ENCODE measurements around the gene S100A10. TPM values are rescaled to one million over a fixed set of nuclear protein-coding genes. Genes with fewer than 3 reads are reported as not detected.

Gene S100A10
- total RNA-seq, 2 experiments from 2014 or later = 540 to 571 TPM

DNA sequence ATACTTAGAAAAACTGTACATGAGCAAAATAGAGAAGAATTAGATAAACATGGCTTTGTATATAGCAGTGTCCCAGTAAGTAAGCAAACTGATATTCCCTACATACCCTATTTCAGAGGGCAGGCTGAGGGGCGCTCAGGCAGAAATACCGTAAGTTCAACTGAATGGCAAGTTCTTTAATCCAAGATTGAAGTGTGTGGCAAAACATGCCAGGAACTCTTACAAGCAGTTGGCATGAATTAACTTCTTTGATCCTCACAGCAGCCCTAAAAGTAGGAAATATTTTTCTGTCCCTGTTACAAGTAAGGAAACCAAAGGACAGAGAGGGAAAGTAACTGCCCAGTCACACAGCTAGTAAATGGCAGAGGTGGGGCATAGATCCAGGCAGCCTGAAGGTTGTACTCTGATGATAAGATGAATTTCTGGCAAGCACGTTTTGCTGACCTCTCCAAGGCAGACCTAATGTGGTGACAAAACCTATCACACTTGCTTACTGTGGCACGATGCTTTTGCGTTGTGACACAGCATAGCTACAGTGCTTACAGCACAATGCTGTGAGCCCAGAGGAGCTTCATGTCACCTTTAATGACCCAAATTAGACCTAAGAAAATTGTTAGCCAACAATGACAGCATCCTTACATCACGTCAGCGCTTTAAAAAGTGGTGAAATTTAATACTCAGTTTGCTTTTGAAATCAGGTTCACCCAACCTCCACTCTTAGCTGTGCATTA, 49.4 kb downstream of the S100A10 start:
- ChIA-PET CTCF (interaction anchor here (1.0 to 3.9 kb wide), 6 partner anchors 9 to 57 kb away, joined by 3 to 27 read pairs (median 4); no protein-coding TSS in a partner anchor), POLR2A (interaction anchor here (1.4 kb wide), 1 partner anchor 91 kb away, joined by 3 read pairs; no protein-coding TSS in a partner anchor)
- DNase-seq (no peak), ATAC-seq (no peak)
- Mint-ChIP-seq H3K27me3 (ENCODE audit: low read depth) (peaks cover 6% of the 10 kb centered on the region), H3K27ac (no peak overlapping the region), H3K4me3 (no peak overlapping the region), H3K9me3 (ENCODE audit: insufficient read depth) (no peaks in the 10 kb centered on the region), H3K4me1 (ENCODE audit: low read depth) (peaks cover 29% of the 10 kb centered on the region), H3K36me3 (ENCODE audit: low read depth) (no peaks in the 10 kb centered on the region)

DNA sequence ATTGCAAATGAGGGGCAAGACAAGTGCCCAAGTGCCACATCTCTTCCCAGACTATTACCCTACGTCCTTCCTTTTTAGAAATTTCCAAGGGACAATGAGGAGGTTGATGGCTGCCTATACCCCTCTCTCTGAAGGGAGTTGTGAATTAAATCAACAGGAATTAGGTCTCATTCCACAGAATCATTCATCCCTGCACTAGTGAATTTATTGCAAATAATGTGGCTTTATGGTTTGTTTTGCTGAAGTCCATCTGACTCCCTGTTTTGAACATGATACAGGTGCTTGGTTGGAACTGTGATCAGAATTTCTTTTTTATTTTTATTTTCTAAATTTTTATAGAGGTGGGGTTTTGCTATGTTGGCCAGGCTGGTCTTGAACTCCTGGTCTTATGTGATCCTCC, 50.1 kb downstream of the S100A10 start:
- POLR2A ChIA-PET = interaction anchor here (0.6 kb wide), 1 partner anchor 72 kb away, joined by 3 read pairs; no protein-coding TSS in a partner anchor
- Mint-ChIP-seq H3K27me3 (ENCODE audit: low read depth) (peaks cover 6% of the 10 kb centered on the region), H3K4me1 (ENCODE audit: low read depth) (peaks cover 29% of the 10 kb centered on the region), H3K27ac (no peak overlapping the region), H3K4me3 (no peak overlapping the region), H3K36me3 (ENCODE audit: low read depth) (no peaks in the 10 kb centered on the region), H3K9me3 (ENCODE audit: insufficient read depth) (no peaks in the 10 kb centered on the region)
- CTCF ChIA-PET = interaction anchor here (1.0 to 3.9 kb wide), 5 partner anchors 9 to 58 kb away, joined by 3 to 27 read pairs (median 6); no protein-coding TSS in a partner anchor
- ATAC-seq = no peak
- DNase-seq = no peak

DNA sequence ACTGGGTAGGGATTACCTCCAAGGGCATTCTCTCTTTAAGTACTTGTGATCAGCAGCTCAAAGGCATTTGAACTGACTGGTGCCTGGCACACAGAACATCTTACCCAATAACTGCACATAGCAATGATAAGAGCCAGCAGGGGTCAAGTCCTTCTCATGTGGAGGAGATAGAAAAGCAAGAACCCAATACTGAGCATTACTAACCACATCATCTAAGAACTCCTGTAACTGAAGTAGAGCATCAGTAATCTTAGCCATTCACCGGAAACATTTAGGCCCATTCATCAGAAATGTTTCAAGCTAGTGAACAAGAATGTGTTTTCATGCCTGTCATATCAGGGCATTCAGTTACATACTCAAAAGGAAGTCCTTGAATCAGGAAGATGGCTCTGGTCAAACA, 50.8 kb downstream of the S100A10 start:
- Mint-ChIP-seq H3K9me3 (ENCODE audit: insufficient read depth) (no peaks in the 10 kb centered on the region), H3K36me3 (ENCODE audit: low read depth) (no peaks in the 10 kb centered on the region), H3K27me3 (ENCODE audit: low read depth) (peaks cover 6% of the 10 kb centered on the region), H3K27ac (no peak overlapping the region), H3K4me3 (no peak overlapping the region), H3K4me1 (ENCODE audit: low read depth) (peaks cover 29% of the 10 kb centered on the region)
- POLR2A ChIA-PET = interaction anchor here (0.6 kb wide), 1 partner anchor 72 kb away, joined by 3 read pairs; no protein-coding TSS in a partner anchor
- DNase-seq = no peak
- ATAC-seq = no peak
- CTCF ChIA-PET = interaction anchor here (1.2 to 2.1 kb wide), 2 partner anchors 10 to 58 kb away, joined by 6 to 9 read pairs; no protein-coding TSS in a partner anchor

DNA sequence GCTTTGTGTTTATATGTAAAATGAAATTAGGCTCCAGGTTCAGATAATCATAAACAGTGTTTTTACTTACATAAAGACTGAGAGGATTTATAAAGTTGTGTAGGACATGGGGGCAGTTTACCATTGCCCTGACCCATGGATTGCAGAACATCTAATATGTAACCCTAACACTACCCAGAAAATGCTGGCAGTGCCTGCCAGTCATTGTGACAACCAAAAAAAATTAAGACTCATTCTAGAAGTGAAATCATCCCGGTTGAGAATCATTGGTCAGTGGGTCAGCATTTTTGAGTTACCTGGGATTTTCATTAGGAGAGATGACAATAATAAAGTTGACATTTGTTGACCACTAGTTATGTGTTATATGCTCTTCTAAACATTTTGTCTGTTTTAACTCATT, 53.1 kb downstream of the S100A10 start:
- H3K27ac Mint-ChIP-seq = no peak overlapping the region
- DNase-seq = no peak
- H3K36me3 Mint-ChIP-seq (ENCODE audit: low read depth) = no peaks in the 10 kb centered on the region
- H3K27me3 Mint-ChIP-seq (ENCODE audit: low read depth) = peaks cover 6% of the 10 kb centered on the region
- H3K9me3 Mint-ChIP-seq (ENCODE audit: insufficient read depth) = no peaks in the 10 kb centered on the region
- CTCF ChIA-PET = interaction anchor here (1.1 to 13.2 kb wide), 7 partner anchors 8 to 61 kb away, joined by 3 to 256 read pairs (median 6); no protein-coding TSS in a partner anchor
- no peak for ATAC-seq
- POLR2A ChIA-PET = no interaction called here
- peaks cover 14% of the 10 kb centered on the region for H3K4me1 Mint-ChIP-seq (ENCODE audit: low read depth)
- H3K4me3 Mint-ChIP-seq = no peak overlapping the region

DNA sequence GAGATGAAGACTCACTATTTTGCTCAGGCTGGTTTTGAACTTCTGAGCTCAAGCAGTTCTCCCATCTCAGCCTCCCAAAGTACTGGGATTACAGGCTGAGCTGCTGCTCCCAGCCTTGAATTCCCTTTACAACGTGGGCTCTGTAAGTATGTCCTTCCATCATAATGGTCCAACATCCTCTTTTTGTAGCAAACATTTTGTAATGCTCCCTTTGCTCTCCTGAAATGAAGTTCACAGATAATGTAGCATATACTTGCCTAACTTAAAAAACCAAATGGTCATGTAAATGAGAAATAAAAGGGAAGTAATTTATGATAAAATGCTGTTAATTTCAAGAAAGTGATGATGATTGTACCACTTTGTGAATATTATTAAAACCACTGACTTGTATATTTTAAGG, 53.9 kb downstream of the S100A10 start:
- Mint-ChIP-seq H3K27me3 (ENCODE audit: low read depth) (peaks cover 13% of the 10 kb centered on the region), H3K27ac (no peak overlapping the region), H3K9me3 (ENCODE audit: insufficient read depth) (no peaks in the 10 kb centered on the region), H3K4me3 (no peak overlapping the region), H3K4me1 (ENCODE audit: low read depth) (peaks cover 6% of the 10 kb centered on the region), H3K36me3 (ENCODE audit: low read depth) (no peaks in the 10 kb centered on the region)
- no peak for DNase-seq
- POLR2A ChIA-PET = interaction anchor here (0.7 kb wide), 1 partner anchor 129 kb away, joined by 3 read pairs; no protein-coding TSS in a partner anchor
- CTCF ChIA-PET = interaction anchor here (1.5 to 13.2 kb wide), 4 partner anchors 9 to 94 kb away, joined by 5 to 256 read pairs (median 12); no protein-coding TSS in a partner anchor
- ATAC-seq = no peak

DNA sequence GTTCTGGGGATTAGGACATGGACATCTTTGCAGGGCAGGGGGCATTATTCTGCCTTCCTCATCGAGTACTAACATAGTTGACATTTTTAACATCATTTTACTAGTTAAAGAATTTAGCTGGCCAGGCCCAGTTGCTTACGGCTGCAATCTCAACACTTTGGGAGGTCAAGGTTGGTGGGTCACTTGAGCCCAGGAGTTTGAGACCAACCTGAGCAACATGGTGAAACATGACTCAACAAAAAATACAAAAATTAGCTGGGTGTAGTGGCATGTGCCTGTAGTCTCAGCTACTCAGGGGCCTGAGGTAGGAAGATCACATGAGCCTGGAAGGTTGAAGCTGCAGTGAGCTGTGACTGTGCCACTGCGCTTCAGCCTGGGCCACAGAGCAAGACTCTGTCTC, 54.5 kb downstream of the S100A10 start:
- CTCF ChIA-PET = interaction anchor here (1.2 to 13.2 kb wide), 5 partner anchors 9 to 95 kb away, joined by 3 to 256 read pairs (median 7); no protein-coding TSS in a partner anchor
- POLR2A ChIA-PET = interaction anchor here (0.7 kb wide), 1 partner anchor 128 kb away, joined by 3 read pairs; no protein-coding TSS in a partner anchor
- H3K4me1 Mint-ChIP-seq (ENCODE audit: low read depth) = peaks cover 6% of the 10 kb centered on the region

DNA sequence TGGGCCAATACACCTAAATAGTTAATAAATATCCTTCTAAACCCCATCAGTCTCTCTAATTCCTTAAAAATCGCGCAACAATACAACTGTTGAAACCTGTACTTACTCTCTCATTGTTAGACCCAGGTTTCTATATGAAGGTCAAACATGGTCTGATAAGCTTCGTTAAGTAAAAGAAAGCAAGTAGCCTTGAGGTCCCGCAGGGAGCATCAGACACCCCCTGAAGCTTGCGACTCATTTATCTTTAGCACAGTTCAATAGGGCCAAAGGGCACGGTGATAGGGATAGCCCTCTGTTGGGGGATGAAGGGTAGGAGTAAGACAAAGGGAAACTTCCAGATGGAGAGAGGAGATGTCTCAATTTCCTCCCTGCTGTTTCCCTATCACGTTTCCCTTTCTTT, 57.0 kb downstream of the S100A10 start:
- Mint-ChIP-seq H3K27ac (no peak overlapping the region), H3K9me3 (ENCODE audit: insufficient read depth) (no peaks in the 10 kb centered on the region), H3K4me1 (ENCODE audit: low read depth) (peaks cover 2% of the 10 kb centered on the region), H3K4me3 (no peak overlapping the region), H3K36me3 (ENCODE audit: low read depth) (no peaks in the 10 kb centered on the region), H3K27me3 (ENCODE audit: low read depth) (peaks cover 12% of the 10 kb centered on the region)
- ChIA-PET POLR2A (no interaction called here), CTCF (interaction anchor here (0.8 to 13.2 kb wide), 12 partner anchors 9 to 249 kb away, joined by 3 to 256 read pairs (median 4); no protein-coding TSS in a partner anchor)
- ATAC-seq = no peak
- no peak for DNase-seq

More for the DNA sequence above, 54.5 kb downstream of the S100A10 start:
- no peak overlapping the region for H3K4me3 Mint-ChIP-seq
- no peak overlapping the region for H3K27ac Mint-ChIP-seq
- no peaks in the 10 kb centered on the region for H3K9me3 Mint-ChIP-seq (ENCODE audit: insufficient read depth)
- H3K36me3 Mint-ChIP-seq (ENCODE audit: low read depth) = no peaks in the 10 kb centered on the region
- H3K27me3 Mint-ChIP-seq (ENCODE audit: low read depth) = peaks cover 12% of the 10 kb centered on the region
- DNase-seq (no peak), ATAC-seq (no peak)

DNA sequence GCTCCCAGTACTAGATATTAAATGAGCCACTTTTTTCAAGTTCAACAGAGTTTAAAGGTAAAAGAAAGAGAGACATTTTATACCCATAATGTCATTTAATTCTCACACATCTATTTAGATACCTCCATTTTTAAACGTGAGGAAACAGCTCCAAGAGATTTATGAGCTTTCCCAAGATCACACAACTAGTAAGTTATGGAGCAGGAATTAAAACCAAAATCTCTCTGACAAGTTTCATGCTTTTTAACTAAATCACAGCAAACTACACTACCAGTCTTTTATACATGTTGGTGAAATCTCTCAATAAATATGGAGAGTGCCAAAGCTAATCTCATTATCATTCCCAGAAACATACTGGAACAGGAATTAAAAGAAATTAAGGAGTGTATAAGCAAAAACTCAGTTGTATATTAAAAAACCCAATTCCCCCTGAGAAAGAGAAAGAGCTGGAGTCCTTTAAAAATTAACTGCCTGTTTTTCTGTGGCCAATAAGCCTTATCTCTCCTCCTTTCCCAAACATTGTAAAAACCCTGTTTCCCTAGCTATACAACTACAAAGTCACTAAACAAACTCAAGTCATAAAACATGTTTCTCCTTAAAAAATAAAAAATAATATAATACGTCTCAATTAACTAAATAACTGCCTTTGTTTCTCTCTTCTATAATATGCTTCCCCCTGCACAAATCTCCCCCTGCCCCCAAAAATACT, 57.6 kb downstream of the S100A10 start:
- Mint-ChIP-seq H3K27ac (no peak overlapping the region), H3K36me3 (ENCODE audit: low read depth) (no peaks in the 10 kb centered on the region), H3K4me3 (no peak overlapping the region), H3K27me3 (ENCODE audit: low read depth) (peaks cover 13% of the 10 kb centered on the region), H3K4me1 (ENCODE audit: low read depth) (peaks cover 2% of the 10 kb centered on the region), H3K9me3 (ENCODE audit: insufficient read depth) (no peaks in the 10 kb centered on the region)
- ATAC-seq = no peak
- CTCF ChIA-PET = interaction anchor here (0.6 to 13.2 kb wide), 19 partner anchors 9 to 249 kb away, joined by 3 to 256 read pairs (median 3); partner anchors contain the start of gene THEM4
- POLR2A ChIA-PET = interaction anchor here (1.0 kb wide), 1 partner anchor 99 kb away, joined by 3 read pairs; no protein-coding TSS in a partner anchor
- no peak for DNase-seq

DNA sequence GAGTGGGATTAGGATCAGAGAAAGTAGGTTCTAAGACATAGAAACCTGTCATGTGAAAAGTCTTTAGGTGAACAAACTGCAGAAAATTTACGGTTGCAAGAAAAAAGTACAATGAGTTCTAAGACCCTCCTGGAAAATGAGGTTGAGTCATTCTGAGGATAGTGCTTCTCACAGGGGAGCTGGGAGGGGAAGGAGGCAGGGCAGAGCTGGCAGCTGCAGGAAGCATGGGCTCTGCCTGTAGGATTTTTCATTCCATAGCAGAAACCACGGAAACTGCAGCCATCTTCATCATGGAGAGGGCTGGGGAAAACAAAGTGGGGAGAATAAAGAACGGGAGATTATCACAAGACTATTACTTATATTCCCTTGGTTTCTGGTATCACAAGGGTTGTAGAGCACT, 58.5 kb downstream of the S100A10 start:
- POLR2A ChIA-PET = interaction anchor here (1.0 kb wide), 1 partner anchor 100 kb away, joined by 3 read pairs; no protein-coding TSS in a partner anchor
- DNase-seq = no peak
- Mint-ChIP-seq H3K4me1 (ENCODE audit: low read depth) (peaks cover 2% of the 10 kb centered on the region), H3K4me3 (no peak overlapping the region), H3K36me3 (ENCODE audit: low read depth) (no peaks in the 10 kb centered on the region), H3K27ac (no peak overlapping the region), H3K9me3 (ENCODE audit: insufficient read depth) (no peaks in the 10 kb centered on the region), H3K27me3 (ENCODE audit: low read depth) (peaks cover 17% of the 10 kb centered on the region)
- ATAC-seq = no peak
- CTCF ChIA-PET = interaction anchor here (0.6 to 13.2 kb wide), 16 partner anchors 9 to 250 kb away, joined by 3 to 256 read pairs (median 8); partner anchors contain the start of gene THEM4

DNA sequence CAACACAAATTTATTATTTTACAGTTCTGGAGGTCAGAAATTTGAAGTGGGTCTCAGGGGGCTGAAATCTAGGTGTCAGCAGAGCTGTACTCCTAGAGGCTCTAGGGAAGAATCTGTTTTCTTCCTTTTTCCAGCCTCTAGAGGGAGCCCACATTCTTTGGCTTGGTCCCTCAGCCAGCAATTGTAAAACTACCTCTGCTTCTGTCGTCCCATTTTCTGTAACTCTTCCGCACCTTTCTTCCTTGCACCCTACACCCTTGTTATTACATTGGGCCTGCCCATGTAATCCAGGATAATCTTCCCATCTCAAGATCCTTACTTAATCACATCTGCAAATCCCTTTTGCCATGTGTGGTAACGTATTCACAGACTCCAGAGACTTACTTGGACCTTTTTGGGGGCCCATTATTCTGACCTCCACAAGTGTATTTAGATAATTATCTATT, 59.6 kb downstream of the S100A10 start:
- H3K27ac Mint-ChIP-seq = no peak overlapping the region
- H3K9me3 Mint-ChIP-seq (ENCODE audit: insufficient read depth) = no peaks in the 10 kb centered on the region
- DNase-seq (peak; percentile 63), ATAC-seq (peak; percentile 88)
- CTCF ChIA-PET = interaction anchor here (0.7 to 13.2 kb wide), 33 partner anchors 8 to 250 kb away, joined by 3 to 256 read pairs (median 5); partner anchors contain the start of gene THEM4
- peaks cover 2% of the 10 kb centered on the region for H3K4me1 Mint-ChIP-seq (ENCODE audit: low read depth)
- H3K4me3 Mint-ChIP-seq = no peak overlapping the region
- H3K36me3 Mint-ChIP-seq (ENCODE audit: low read depth) = no peaks in the 10 kb centered on the region
- H3K27me3 Mint-ChIP-seq (ENCODE audit: low read depth) = peaks cover 17% of the 10 kb centered on the region
- POLR2A ChIA-PET = no interaction called here

Data from activated CD8-positive, alpha-beta T cell treated with anti-CD3 and anti-CD28 coated beads, Interleukin-2, amount 10 ng/mL, durations not matched to agents 7 days and 5 days (primary cell).